WERI-Rb-1 (cell line): ENCODE measurements around the gene BUD31.
A peak's percentile ranks its signal among the peaks of the same experiment; 100 is the strongest.

Experiments used
- DNase-seq: peaks from one replicate; pipeline ENCODE4 v3.0.0-alpha.2; 2020
- H3K27ac ChIP-seq: fragments of 250-450 bp; sonication (Bioruptor Pico); 2 replicates; pipeline ENCODE4 v1.5.1; 2020; ENCODE audit warnings: mild to moderate bottlenecking, moderate library complexity
- H3K27me3 ChIP-seq: fragments of 250-450 bp; sonication (Bioruptor Pico); 2 replicates; pipeline ENCODE4 v1.5.1; 2021; ENCODE audit warnings: mild to moderate bottlenecking, low read depth, moderate library complexity; ENCODE audit not compliant: insufficient read depth, severe bottlenecking
- H3K36me3 ChIP-seq: fragments of 250-450 bp; sonication (Bioruptor Pico); 2 replicates; pipeline ENCODE4 v1.5.1; 2020; ENCODE audit warnings: mild to moderate bottlenecking, moderate library complexity
- H3K4me3 ChIP-seq: 2 replicates; pipeline ENCODE4 v1.5.1; 2011; ENCODE audit warnings: low read depth, mild to moderate bottlenecking, control low read depth, low read length
- H3K9me3 ChIP-seq: fragments of 250-450 bp; sonication (Bioruptor Pico); 2 replicates; pipeline ENCODE4 v1.5.1; 2021; ENCODE audit warnings: mild to moderate bottlenecking, moderate library complexity; ENCODE audit not compliant: severe bottlenecking
- TF ChIP-seq, protein P1 (sequence below): IDR thresholded peaks from 2 replicates; pipeline ENCODE4 v1.5.1; 2011; ENCODE audit warnings: low read depth, mild to moderate bottlenecking, control low read depth, inconsistent platforms, low read length

Gene BUD31

DNA sequence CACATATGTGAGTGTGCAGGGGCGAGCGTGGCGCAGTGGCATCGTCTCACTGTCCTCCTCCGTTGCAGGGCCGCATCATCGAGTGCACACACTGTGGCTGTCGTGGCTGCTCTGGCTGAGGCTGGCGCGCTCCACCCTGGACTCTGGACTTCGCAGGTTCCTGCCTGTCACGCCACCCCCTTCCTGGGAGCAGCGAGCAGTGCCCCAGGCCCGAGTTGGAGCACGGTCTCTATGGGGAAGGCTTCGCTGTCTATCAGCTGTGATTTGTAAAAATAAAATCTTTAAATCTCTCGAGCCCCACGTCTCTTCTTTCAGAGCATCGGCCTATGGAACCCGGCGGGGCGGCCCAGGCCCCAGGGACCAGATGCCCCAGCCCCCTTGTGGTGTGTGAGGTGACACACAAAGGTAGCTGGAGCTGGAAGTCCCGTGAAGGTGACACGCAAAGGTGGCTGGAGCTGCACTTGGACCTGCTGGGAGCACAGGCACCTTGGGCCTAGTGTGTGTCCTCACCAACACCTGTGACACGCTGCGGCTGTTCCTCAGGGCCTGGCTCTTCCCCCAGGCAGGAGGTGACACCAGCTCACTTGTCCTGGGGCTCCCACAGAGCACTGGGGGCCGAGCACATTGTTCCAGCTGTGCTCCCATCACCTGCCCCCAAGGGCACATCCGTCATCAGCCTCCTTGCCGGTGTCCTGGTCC lies 10.7 kb downstream of the BUD31 start:
- DNase-seq, result no peak
- H3K27me3 ChIP-seq, result no peaks in the 10 kb centered on the region
- TF ChIP-seq, protein P1, sequence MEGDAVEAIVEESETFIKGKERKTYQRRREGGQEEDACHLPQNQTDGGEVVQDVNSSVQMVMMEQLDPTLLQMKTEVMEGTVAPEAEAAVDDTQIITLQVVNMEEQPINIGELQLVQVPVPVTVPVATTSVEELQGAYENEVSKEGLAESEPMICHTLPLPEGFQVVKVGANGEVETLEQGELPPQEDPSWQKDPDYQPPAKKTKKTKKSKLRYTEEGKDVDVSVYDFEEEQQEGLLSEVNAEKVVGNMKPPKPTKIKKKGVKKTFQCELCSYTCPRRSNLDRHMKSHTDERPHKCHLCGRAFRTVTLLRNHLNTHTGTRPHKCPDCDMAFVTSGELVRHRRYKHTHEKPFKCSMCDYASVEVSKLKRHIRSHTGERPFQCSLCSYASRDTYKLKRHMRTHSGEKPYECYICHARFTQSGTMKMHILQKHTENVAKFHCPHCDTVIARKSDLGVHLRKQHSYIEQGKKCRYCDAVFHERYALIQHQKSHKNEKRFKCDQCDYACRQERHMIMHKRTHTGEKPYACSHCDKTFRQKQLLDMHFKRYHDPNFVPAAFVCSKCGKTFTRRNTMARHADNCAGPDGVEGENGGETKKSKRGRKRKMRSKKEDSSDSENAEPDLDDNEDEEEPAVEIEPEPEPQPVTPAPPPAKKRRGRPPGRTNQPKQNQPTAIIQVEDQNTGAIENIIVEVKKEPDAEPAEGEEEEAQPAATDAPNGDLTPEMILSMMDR, result no peak
- peaks cover 85% of the 10 kb centered on the region for H3K36me3 ChIP-seq
- no peak overlapping the region for H3K4me3 ChIP-seq
- H3K9me3 ChIP-seq, result no peaks in the 10 kb centered on the region
- H3K27ac ChIP-seq, result no peak overlapping the region

DNA sequence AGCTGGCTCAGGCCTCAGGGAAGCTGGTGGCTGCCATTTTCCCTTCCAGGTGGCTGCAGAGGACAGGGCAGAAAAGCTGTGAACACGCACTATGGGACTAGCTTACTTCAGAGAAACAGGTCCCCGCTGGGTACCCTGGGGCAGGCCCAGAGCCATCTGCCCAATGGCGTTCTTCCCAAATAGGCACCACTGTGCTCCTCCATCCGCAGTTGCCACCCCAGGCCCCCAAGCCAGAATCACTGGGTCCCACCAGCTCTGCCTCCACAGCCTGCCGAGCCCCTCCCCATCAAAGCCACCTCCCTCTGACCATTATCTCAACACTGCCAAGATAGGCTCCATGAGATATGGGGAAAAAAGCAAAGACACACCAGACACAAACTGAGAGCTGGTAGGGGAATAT lies 11.4 kb downstream of the BUD31 start:
- H3K9me3 ChIP-seq, result no peaks in the 10 kb centered on the region
- H3K27ac ChIP-seq, result peak overlapping the region; percentile 21; the same call in 1 of the 2 replicates
- H3K27me3 ChIP-seq, result no peaks in the 10 kb centered on the region
- H3K4me3 ChIP-seq, result no peak overlapping the region
- TF ChIP-seq, protein P1, result no peak
- DNase-seq, result no peak
- H3K36me3 ChIP-seq, result peaks cover 85% of the 10 kb centered on the region

DNA sequence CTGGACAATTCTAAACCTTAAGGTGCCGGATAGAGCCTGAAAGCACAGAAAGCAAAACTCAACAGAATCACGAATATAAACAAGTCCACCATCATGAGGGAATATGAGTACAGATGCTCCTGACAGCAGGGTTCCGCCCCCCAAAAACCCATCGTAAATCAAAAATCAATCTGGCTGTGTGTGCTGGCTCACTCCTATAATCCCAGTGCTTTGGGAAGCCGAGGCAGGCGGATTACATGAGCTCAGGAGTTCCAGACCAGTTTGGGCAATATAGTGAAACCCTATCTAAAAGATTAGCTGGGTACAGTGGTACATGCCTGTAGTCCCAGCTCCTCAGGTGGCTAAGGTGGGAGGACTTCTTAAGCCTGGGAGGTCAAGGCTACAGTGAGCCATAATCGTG lies 12.2 kb downstream of the BUD31 start:
- Histone ChIP-seq H3K4me3 (no peak overlapping the region), H3K9me3 (no peaks in the 10 kb centered on the region), H3K36me3 (peaks cover 86% of the 10 kb centered on the region), H3K27me3 (no peaks in the 10 kb centered on the region), H3K27ac (no peak overlapping the region; the same call in 1 of the 2 replicates)
- TF ChIP-seq, protein P1, result no peak
- DNase-seq, result peak; percentile 58

DNA sequence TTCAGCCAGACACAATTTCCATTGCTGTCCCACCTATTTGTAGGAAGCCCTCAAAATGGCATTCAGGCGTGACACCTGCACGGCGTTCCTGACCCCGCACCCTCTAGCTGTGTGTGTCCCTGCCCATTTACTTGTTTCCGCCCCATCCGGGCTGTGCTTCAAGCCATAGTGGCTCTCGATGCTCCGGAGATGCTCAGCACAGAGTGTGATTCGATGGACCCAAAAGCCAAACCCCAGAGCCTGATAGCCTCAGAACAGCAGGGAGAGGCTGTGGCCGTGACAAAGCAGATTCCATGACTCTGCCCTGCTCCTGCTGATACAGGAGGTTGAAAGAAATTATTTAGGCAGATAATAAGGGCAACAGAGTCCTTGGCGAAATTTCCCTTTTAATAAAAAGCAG lies 13.4 kb downstream of the BUD31 start:
- Histone ChIP-seq H3K4me3 (no peak overlapping the region), H3K9me3 (no peaks in the 10 kb centered on the region), H3K27me3 (no peaks in the 10 kb centered on the region), H3K36me3 (peaks cover 74% of the 10 kb centered on the region), H3K27ac (no peak overlapping the region)
- DNase-seq, result no peak
- TF ChIP-seq, protein P1, result no peak

DNA sequence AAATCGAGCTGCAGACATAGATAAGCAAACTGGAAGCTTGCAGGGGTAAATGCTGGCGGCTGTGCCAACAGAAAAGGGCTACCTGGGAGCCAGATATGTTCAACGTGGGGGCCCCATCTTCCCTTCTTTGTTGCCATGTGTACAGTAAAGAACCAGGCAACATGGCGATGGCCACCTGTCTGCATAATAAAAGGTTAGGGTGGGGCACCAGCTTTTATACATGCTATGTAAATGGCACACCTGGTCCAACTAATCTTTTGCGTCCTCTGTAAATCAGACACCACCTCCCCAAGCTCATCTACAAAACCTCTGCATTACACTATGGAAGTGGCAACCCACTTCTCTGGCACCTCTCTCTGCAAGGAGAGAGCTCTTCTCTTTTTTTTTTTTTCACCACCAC lies 13.9 kb downstream of the BUD31 start:
- Histone ChIP-seq H3K4me3 (no peak overlapping the region), H3K9me3 (no peaks in the 10 kb centered on the region), H3K36me3 (peaks cover 69% of the 10 kb centered on the region), H3K27me3 (no peaks in the 10 kb centered on the region), H3K27ac (no peak overlapping the region)
- TF ChIP-seq, protein P1, result no peak
- DNase-seq, result no peak
